Keratinocyte (primary cell): ENCODE data around the gene EYA4. TPM values are rescaled to one million over a fixed set of nuclear protein-coding genes. Genes with fewer than 3 reads are reported as not detected.

Experiments used
- DNase-seq: peaks from one replicate; pipeline ENCODE4 v3.0.0-alpha.2; 2011; ENCODE audit warnings: low read depth, missing footprints, low spot score
- FAIRE-seq: peaks from 2 replicates; lab custom pipeline; 2011; peaks lifted over from hg19 to GRCh38; lab: Jason Lieb, UNC
- H2AFZ ChIP-seq: 2 replicates; pipeline ENCODE4 v1.6.0; 2012; ENCODE audit warnings: low read length, control low read depth, inconsistent platforms; ENCODE audit not compliant: control insufficient read depth
- H3K27ac ChIP-seq: 2 replicates; pipeline ENCODE4 v1.5.1; 2011; ENCODE audit warnings: low read length; ENCODE audit not compliant: control insufficient read depth, insufficient read depth
- H3K27me3 ChIP-seq: 3 replicates; pipeline ENCODE4 v1.6.0; 2011; ENCODE audit warnings: low read length; ENCODE audit not compliant: control insufficient read depth, insufficient read depth; ENCODE audit errors: extremely low read depth
- H3K36me3 ChIP-seq, 2 experiments: 2 replicates in 1 of 2; 3 replicates in 1 of 2; pipeline ENCODE4 v1.5.1; 2011; ENCODE audit warnings: low read length in 2 of 2, mild to moderate bottlenecking in 1 of 2; ENCODE audit not compliant: control insufficient read depth in 2 of 2, insufficient read depth in 2 of 2; ENCODE audit errors: extremely low read depth in 1 of 2
- H3K4me1 ChIP-seq: 3 replicates; pipeline ENCODE4 v1.5.1; 2011; ENCODE audit warnings: low read length; ENCODE audit not compliant: control insufficient read depth, insufficient read depth; ENCODE audit errors: extremely low read depth
- H3K4me2 ChIP-seq: 3 replicates; pipeline ENCODE4 v1.6.0; 2011; ENCODE audit warnings: low read depth, low read length; ENCODE audit not compliant: control insufficient read depth, insufficient read depth; ENCODE audit errors: extremely low read depth
- H3K4me3 ChIP-seq, 3 experiments: fragments of 200-600 bp in 1 of 3; sonication (generic) in 1 of 3; 2 replicates in 2 of 3; 3 replicates in 1 of 3; pipeline ENCODE4 v1.5.1; 2011 to 2016; ENCODE audit warnings: low read length in 3 of 3, mild to moderate bottlenecking in 3 of 3, control low read depth in 2 of 3, inconsistent platforms in 1 of 3, low read depth in 1 of 3, mixed read lengths in 1 of 3, mixed run types in 1 of 3, moderate library complexity in 1 of 3; ENCODE audit not compliant: control insufficient read depth in 2 of 3, insufficient read depth in 2 of 3; ENCODE audit errors: extremely low read depth in 1 of 3
- H3K79me2 ChIP-seq: 2 replicates; pipeline ENCODE4 v1.6.0; 2012; ENCODE audit warnings: low read length; ENCODE audit not compliant: control insufficient read depth, insufficient read depth
- H3K9ac ChIP-seq: 3 replicates; pipeline ENCODE4 v1.6.0; 2011; ENCODE audit warnings: low read length; ENCODE audit not compliant: control insufficient read depth, insufficient read depth; ENCODE audit errors: extremely low read depth
- H3K9me1 ChIP-seq: 3 replicates; pipeline ENCODE4 v1.6.0; 2011; ENCODE audit warnings: low read length; ENCODE audit not compliant: control insufficient read depth, insufficient read depth; ENCODE audit errors: extremely low read depth
- H3K9me3 ChIP-seq: 2 replicates; pipeline ENCODE4 v1.5.1; 2012; ENCODE audit warnings: low read depth, low read length; ENCODE audit not compliant: control insufficient read depth
- H4K20me1 ChIP-seq: 3 replicates; pipeline ENCODE4 v1.6.0; 2011; ENCODE audit warnings: low read length; ENCODE audit not compliant: control insufficient read depth, insufficient read depth; ENCODE audit errors: extremely low read depth
- CTCF ChIP-seq, 3 experiments: IDR thresholded peaks in 1 of 3; conservative IDR thresholded peaks in 1 of 3; optimal IDR thresholded peaks in 1 of 3; 2 replicates in 2 of 3; 3 replicates in 1 of 3; pipeline versions ENCODE3 to v1.5.1; 2011; ENCODE audit warnings: low read length in 3 of 3, mild to moderate bottlenecking in 3 of 3, moderate library complexity in 2 of 3, control low read depth in 1 of 3, inconsistent platforms in 1 of 3; ENCODE audit not compliant: insufficient read depth in 2 of 3; ENCODE audit errors: extremely low read depth in 1 of 3
- EZH2 ChIP-seq: IDR thresholded peaks from one replicate; pipeline ENCODE4 v1.6.1; 2012; ENCODE audit warnings: inconsistent platforms, mild to moderate bottlenecking, low read length, moderate library complexity
- dilution Hi-C: fragments of 300-500 bp; cut with MboI; formaldehyde crosslinking; loops from one replicate; pipeline ENCODE4 v1.7.0; 2020; ENCODE audit warnings: low sequenced_read_pairs; ENCODE audit not compliant: extremely low pct_ligation_motif_present
- polyA plus RNA-seq, 5 experiments: library from polyadenylated mRNA; depleted of rRNA in 3 of 5; stranded (reverse) in 3 of 5; stranded (forward) in 1 of 5; unstranded in 1 of 5; fragments of >200 nt; gene quantifications; 1 replicate in 1 of 5; 2 replicates in 3 of 5; 3 replicates in 1 of 5; pipeline versions ENCODE4 v1.2.1 to v1.2.3, GENCODE V29; 2011 to 2012; ENCODE audit warnings: missing spikeins in 2 of 5, low read depth in 1 of 5, low replicate concordance in 1 of 5

Gene EYA4
- polyA plus RNA-seq, 1 donor (not counting 4 experiments of a cell fraction or from before 2014, with no cell fraction given): 0.01 TPM

DNA sequence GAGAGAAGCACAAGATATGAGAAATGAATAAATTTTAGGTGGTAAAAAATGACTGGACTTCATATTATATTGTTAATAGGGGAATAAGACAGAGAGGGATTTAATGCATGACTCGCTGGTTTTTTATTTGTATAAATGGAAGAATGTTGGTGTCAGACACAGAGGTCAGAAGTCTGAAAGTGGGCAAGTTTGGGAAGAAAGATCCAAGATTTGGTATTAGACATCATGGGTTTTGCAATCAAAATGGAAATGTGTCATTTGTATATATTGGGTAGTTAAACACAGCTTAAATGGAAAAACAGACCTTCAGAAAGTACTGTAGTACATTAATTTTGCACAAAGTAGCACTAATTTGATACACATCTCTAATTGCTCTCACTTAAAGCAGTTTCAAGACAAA, 96.2 kb downstream of the EYA4 start:
- FAIRE-seq (no peak), DNase-seq (no peak)
- dilution Hi-C loops: no loop called here
- Histone ChIP-seq H2AFZ (no peak overlapping the region), H3K9ac (no peak overlapping the region), H3K4me3 (no peak overlapping the region), H3K9me1 (no peaks in the 10 kb centered on the region), H4K20me1 (no peaks in the 10 kb centered on the region), H3K4me1 (no peaks in the 10 kb centered on the region), H3K4me2 (no peak overlapping the region), H3K36me3 (no peaks in the 10 kb centered on the region), H3K27ac (no peak overlapping the region), H3K79me2 (no peaks in the 10 kb centered on the region), H3K27me3 (no peaks in the 10 kb centered on the region), H3K9me3 (no peaks in the 10 kb centered on the region)
- TF ChIP-seq EZH2 (no peak), CTCF (optimal IDR thresholded peaks at IDR 0.05 in 1 of 3, IDR thresholded peaks at IDR 0.05 in 1 of 3, conservative IDR thresholded peaks at IDR 0.05 in 1 of 3; ENCODE audit: extremely low read depth in 1 of 3, insufficient read depth in 2 of 3, low read length in 3 of 3) (no peak)

DNA sequence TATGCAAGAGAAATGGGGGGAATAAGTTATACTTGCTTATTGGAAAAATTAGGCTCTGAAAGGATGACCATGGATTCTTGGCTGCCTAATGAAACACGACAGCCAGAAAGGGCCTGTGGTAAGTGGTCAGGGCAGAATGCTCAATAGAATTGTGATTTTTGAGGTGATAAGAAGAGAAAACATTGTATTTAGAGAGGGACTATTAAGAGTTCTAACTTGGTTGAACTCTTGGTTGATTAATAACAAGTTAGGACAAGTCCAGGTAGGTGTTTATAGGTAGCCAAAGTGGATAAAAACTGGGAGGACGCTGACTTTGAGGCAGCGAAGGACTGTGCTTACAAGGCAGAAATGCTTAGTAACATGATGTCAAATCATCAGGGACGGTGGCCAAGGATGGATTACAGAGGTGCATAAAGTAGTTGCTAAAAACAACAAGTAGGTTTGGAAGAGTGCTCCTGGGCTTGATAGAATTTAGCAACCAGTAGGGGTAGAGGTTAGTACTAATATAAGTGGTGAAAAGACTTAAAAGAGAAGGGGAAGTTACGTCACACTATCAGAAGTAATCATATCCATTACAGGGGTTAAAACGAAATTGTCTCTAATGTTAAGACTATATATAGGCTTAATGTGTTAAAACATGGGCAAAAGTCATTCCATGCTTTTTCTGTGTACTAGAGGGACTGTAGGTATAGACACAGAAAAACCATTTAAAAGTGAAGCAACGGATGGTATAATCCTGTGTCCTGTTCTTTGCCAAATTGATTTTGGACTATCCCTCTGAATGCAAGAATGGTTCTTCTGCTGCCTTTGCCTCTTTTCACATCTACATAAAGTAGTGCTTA, 98.6 kb downstream of the EYA4 start:
- FAIRE-seq (no peak), DNase-seq (no peak)
- Histone ChIP-seq H3K79me2 (no peaks in the 10 kb centered on the region), H3K4me2 (no peak overlapping the region), H3K27ac (no peak overlapping the region), H3K36me3 (no peaks in the 10 kb centered on the region), H3K27me3 (no peaks in the 10 kb centered on the region), H3K9me3 (no peaks in the 10 kb centered on the region), H4K20me1 (no peaks in the 10 kb centered on the region), H3K4me1 (no peaks in the 10 kb centered on the region), H2AFZ (no peak overlapping the region), H3K9me1 (no peaks in the 10 kb centered on the region), H3K9ac (no peak overlapping the region), H3K4me3 (no peak overlapping the region)
- dilution Hi-C loops: no loop called here
- no peak for TF ChIP-seq CTCF (optimal IDR thresholded peaks at IDR 0.05 in 1 of 3, IDR thresholded peaks at IDR 0.05 in 1 of 3, conservative IDR thresholded peaks at IDR 0.05 in 1 of 3; ENCODE audit: extremely low read depth in 1 of 3, insufficient read depth in 2 of 3, low read length in 3 of 3)
- TF ChIP-seq EZH2: no peak
